ENCODE results near the gene PEAK1. TPM values are rescaled to one million over a fixed set of nuclear protein-coding genes. Genes with fewer than 3 reads are reported as not detected.
"Not testable (repeated sequence)": the region's sequence is repeated elsewhere in the genome, so short reads cannot be mapped to it uniquely, and the experiment has no call there.

Gene PEAK1
- polyA plus RNA-seq, 1 donor = 39.8 TPM

- DNase-seq = no peak
Observed at GRCh38 chr15:77420610-77421369, 886 bp upstream of the PEAK1 start, which contains the start of gene HMG20A. Gene HMG20A (plus strand): TSS chr15:77420888. CDS start chr15:77458408, 37,520 bp downstream.

GRCh38 chr15:77418966-77419835, 703 bp downstream of the PEAK1 start:
- peak; percentile 64 for DNase-seq

GRCh38 chr15:77418391-77418965, 1.4 kb downstream of the PEAK1 start:
- DNase-seq = no peak

GRCh38 chr15:77417602-77418001, 2.3 kb downstream of the PEAK1 start:
- DNase-seq = no peak

DNA sequence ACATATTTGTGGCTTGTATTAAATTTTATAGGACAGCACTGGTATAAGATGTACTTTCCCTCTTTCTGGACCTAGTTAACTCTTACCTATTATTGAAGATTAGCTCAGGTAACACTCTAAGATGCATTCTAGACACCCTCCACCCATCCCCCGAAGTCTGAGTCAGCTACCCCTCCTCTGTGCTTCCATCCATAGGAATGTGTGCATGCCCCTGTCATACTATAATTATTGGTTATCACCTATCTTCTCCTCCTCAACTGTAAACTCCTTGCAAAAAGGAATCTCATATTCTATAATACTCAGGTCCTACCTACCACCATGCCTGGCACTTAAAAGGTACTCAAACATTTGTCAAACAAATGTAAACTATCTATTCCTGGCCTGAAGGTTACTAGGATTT, 3.0 kb downstream of the PEAK1 start:
- DNase-seq = no peak

- no peak for DNase-seq
Observed at GRCh38 chr15:77416148-77416455, 3.8 kb downstream of the PEAK1 start.

- DNase-seq = no peak
Observed at GRCh38 chr15:77415450-77416147, 4.3 kb downstream of the PEAK1 start.

DNA sequence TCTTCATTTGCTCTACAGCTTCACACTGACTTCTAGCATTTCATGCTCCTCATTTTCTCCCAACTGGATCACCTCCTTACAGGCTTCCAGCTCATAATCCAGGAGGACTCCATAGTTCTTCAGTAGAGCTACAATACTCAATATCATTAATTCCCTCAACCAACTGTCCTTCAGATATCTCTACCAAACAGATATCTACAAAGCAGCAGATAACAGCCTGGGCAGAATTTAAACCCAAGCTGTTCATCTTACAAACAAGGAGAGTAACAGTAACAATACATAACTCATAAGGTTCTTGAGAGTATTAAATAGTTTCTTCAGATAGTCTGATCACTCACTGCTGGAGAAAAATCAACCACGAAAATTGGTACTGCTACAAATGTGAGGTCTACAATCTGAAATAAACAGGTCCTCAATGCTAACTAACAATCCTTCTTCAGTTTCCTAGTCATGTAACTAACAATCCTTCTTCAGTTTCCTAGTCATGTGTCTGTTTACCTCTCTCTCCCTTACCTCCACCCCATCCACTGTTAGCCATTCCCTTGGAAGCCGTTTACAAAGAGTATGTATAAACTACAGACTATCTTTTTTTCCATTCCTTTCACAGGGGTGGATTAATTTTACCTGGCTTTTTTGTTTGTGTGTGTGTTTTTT, 5.0 kb downstream of the PEAK1 start:
- no peak for DNase-seq

DNA sequence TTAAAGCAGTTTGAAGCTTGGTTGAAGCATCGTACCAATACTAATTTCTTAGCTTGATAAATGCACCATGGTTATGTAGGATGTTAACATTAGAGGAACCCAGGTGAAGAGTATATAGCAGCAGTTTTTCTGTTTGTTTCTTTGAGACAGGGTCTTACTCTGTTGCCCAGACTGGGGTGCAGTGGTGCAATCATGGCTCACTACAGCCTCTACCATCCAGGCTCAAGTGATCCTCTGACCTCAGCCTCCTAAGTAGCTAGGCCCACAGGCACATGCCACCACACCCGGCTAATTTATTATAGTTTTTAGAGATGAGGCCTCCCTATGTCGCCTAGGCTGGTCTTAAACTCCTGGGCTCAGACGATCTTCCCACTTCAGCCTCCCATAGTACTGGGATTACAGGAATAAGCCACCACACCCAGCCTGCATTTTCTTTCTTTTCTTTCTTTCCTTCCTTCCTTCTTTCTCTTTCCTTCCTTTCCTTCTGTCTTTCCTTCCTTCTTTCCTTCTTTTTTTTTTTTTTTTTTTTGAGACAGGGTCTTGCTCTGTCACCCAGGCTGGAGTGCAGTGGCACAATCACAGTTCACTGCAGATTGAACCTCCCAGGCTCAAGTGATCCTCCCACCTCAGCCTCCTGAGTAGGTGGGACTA, 6.1 kb downstream of the PEAK1 start:
- no peak for DNase-seq

DNA sequence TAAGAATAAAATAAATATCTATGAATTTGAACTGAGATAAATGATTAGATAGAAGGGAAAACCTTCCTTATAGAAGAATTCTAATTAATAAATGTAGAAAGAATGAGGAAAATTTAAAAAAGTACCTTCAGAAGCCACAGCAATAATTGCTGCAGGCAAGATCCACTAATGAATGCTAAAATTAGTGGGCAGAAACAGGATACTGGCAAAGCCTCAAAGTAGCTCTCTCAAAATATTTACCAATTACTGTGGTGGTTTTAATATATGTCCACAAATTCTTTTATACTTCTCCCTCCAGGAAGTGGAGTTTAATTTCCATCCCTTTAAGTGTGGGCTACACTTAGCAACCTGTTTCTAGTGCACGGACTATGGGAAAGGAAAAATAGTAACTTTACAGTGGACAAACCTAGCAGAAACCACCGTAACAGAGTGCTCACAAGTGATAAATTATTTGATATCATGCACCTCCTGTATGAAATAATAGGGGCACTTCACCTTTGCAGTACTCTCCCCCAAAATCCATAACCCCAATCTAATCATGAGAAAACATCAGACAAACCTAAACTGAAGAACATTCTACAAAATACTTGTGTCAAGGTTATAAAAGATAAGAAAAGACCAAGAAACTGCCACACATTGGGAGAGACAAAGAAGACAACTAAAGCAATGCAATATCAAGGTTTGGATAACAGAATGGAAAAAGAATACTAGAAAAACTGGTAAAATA, 6.8 kb downstream of the PEAK1 start:
- DNase-seq = no peak

- DNase-seq = no peak
Observed at GRCh38 chr15:77411619-77411976, 8.3 kb downstream of the PEAK1 start.

GRCh38 chr15:77410701-77411618, 8.9 kb downstream of the PEAK1 start:
- DNase-seq = no peak

- not testable (repeated sequence) for DNase-seq
Observed at GRCh38 chr15:77410157-77410500, 9.8 kb downstream of the PEAK1 start.

GRCh38 chr15:77409259-77410156, 10.4 kb downstream of the PEAK1 start:
- no peak for DNase-seq

- no peak for DNase-seq
Observed at GRCh38 chr15:77406846-77407245, 13.1 kb downstream of the PEAK1 start.

DNA sequence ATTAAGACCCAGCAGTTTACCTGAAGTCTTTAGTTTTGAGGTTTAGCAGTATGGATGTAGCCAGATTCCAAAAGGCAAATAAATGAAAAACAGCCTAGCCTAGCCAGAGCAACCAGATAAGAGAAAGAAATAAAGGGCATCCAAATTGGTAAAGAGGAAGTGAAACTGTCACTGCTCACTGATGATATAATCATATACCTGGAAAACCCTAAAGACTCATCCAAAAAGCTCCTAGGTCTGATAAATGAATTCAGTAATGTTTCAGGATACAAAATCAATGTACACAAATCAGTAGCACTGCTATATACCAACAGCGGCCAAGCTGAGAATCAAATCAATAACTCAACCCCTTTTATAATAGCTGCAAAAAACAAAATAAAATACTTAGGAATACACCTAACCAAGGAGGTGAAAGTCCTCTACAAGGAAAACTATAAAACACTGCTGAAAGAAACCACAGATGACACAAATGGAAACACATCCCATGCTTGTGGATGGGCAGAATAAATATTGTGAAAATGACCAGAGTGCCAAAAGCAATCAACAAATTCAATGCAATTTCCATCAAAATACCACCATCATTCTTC, 13.6 kb downstream of the PEAK1 start:
- DNase-seq = not testable (repeated sequence)

DNA sequence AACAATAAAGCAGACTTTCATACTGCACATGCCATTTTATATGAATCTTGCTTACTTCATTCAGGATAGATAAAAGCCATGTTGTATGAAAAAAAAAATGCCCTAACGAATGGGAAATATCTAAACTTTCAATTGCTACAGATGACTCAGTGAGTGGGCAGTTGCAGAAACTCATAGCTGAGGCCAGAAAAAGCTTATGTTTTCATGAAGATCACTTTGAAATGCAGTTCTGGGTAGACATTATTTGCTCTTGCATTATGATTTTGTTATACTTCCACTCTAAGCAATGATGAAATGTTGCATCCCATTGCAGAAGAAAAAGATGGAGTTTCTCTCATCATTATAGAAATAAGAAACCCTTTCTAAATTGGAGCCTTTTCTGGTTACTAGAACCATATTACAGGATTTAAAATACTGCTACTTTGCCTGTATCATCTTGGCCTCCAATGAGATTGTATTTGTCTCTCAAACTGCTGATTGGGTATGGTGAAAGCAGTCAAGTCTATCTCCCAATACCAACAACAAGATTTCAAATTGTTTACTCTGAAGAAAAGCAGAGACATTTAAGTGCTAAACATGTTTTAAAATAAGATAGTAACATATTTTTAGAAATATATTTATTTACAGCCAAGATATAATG, 17.0 kb downstream of the PEAK1 start:
- no peak for DNase-seq

DNA sequence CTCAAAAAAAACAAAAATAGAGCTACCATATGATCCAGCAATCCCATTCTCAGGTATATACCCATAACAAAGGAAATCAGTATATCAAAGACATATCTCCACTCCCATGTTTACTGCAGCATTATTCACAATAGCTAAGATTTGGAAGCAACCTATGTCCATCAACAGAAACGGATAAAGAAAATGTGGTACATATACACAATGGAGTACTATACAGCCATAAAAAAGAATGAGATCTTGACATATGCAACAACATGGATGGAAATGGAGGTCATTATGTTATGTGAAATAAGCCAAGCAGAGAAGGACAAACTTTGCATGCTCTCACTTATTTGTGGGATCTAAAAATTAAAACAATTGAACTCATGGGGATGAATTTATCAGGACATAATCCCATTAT, 19.6 kb downstream of the PEAK1 start:
- no peak for DNase-seq

Measured in hindlimb muscle (tissue), 1 donor.